Adrenal gland (tissue), 19 donors: ENCODE results near the gene CAPRIN2. TPM values are rescaled to one million over a fixed set of nuclear protein-coding genes. Genes with fewer than 3 reads are reported as not detected.
A peak's percentile ranks its signal among the peaks of the same experiment; 100 is the strongest.

ENCODE experiments used
- DNase-seq, 7 donors: peaks; one replicate each; pipeline ENCODE4 v3.0.0-alpha.2; 2019 to 2020
- H3K27ac ChIP-seq, 5 donors: fragments of 200-600 bp; sonication (generic) in 4 of 5; 1 replicate in 3 of 5; 2 replicates in 2 of 5; pipeline versions ENCODE4 v1.5.1 to v1.8.0; 2016 to 2020; ENCODE audit warnings: mild to moderate bottlenecking in 1 of 5
- H3K27me3 ChIP-seq: fragments of 200-600 bp; 2 replicates; pipeline ENCODE4 v1.8.0; 2021
- H3K36me3 ChIP-seq, 2 donors: fragments of 200-600 bp; replicated peaks in 1 of 2; 1 replicate in 1 of 2; 2 replicates in 1 of 2; pipeline versions ENCODE4 v1.5.1 to v1.8.0; 2018 to 2022
- H3K4me1 ChIP-seq, 2 donors: fragments of 200-600 bp; replicated peaks in 1 of 2; 1 replicate in 1 of 2; 2 replicates in 1 of 2; pipeline versions ENCODE4 v1.5.1 to v1.8.0; 2018 to 2021
- H3K4me3 ChIP-seq, 4 donors: fragments of 200-600 bp; sonication (generic) in 3 of 4; one replicate each; pipeline ENCODE4 v1.5.1; 2016 to 2018
- H3K9me3 ChIP-seq, 3 donors: fragments of 200-600 bp; sonication (generic) in 1 of 3; replicated peaks in 1 of 3; 1 replicate in 2 of 3; 2 replicates in 1 of 3; pipeline versions ENCODE4 v1.5.1 to v1.8.0; 2016 to 2021
- POLR2A ChIP-seq, 2 donors: fragments of 450-650 bp; IDR thresholded peaks; one replicate each; pipeline ENCODE4 v1.6.1; 2017; ENCODE audit warnings: antibody characterized with exemption in 2 of 2, mild to moderate bottlenecking in 2 of 2, moderate library complexity in 1 of 2
- WGBS, 4 donors: extraction: QIAGEN DNeasy Blood & Tissue Kit in 2 of 4; methylation state at CpG; one replicate each; pipeline versions ENCODE4 v1.1.5 to v1.1.7; 2013 to 2017; 5-methylcytosine and 5-hydroxymethylcytosine counted together
- intact Hi-C, 2 donors: fragments of 100-400 bp; cut with DNase I; formaldehyde crosslinking; loops; one replicate each; pipeline versions ENCODE4 v1.14.1 to v1.15.0; 2022 to 2023
- long read RNA-seq, 10 donors: library from polyadenylated mRNA in 3 of 10; unstranded in 2 of 10; stranded (forward) in 1 of 10; transcript quantifications; one replicate each; pipeline ENCODE4 v2.0.0 and lab custom pipeline, GENCODE V29; 2021 to 2026
- polyA plus RNA-seq, 3 donors: library from polyadenylated mRNA; stranded (reverse); fragments of 200-250 nt in 2 of 3; fragments of 350-450 nt in 1 of 3; fragmentation: Illumina TruSeq in 1 of 3; extraction: RNeasy Lipid Tissue Mini Kit (QIAGEN cat#74804) in 1 of 3; gene quantifications; one replicate each; pipeline ENCODE4 v1.2.3, GENCODE V29; 2013 to 2014
- total RNA-seq, 9 donors: library from RNA; depleted of rRNA in 4 of 9; stranded (reverse); fragments of >200 nt in 4 of 9; fragments of 120-200 nt in 1 of 9; fragmentation: NEBNext Ultra II Directional in 1 of 9; extraction: Animal tissue kit (Norgen Biotek cat#: 25700) in 1 of 9; gene quantifications; one replicate each; pipeline versions ENCODE4 v1.1.0 to v1.2.4, GENCODE V29; 2013 to 2023
- TF ChIP-seq, protein P1 (sequence below), 6 experiments: fragments of 450-650 bp in 4 of 6; fragments of 200-600 bp in 2 of 6; sonication (generic) in 1 of 6; IDR thresholded peaks; 1 replicate in 5 of 6; 2 replicates in 1 of 6; pipeline versions ENCODE4 v1.5.1 to v1.8.0; 2016 to 2021; ENCODE audit warnings: antibody characterized with exemption in 6 of 6, mild to moderate bottlenecking in 2 of 6, moderate library complexity in 1 of 6
- donor health status: healthy with polysubstance abuse.
- donor health status: Bipolar disorder and iron deficiency.
- donor health status: DM: yes; HTN: yes; CAD: no.
- donor health status: DM: no; HTN: no; CAD: no.
- donor health status: DM: no; HTN: no; CAD: no.
- donor health status: DM: yes; HTN: yes; CAD: no.

CAPRIN2 gene
- total RNA-seq (10 to 100 TPM; 12.1 to 29.4 (median 24.3) TPM), polyA plus RNA-seq (10 to 100 TPM; 26.5 to 40.4 (median 32.9) TPM)
- long read RNA-seq, donor 1, result 0 reads
- long read RNA-seq, donor 2, result 0 reads
- long read RNA-seq, donor 3, result 0 reads
- long read RNA-seq, donor 4, partial matches to known transcripts, result 4 of 10 reads
- long read RNA-seq, donor 4, other reads (novel, unspliced or antisense), result 6 of 10 reads
- long read RNA-seq, donor 5, full-length matches to known transcripts, result 1 of 19 reads
- long read RNA-seq, donor 5, partial matches to known transcripts, result 0 of 19 reads
- long read RNA-seq, donor 5, other reads (novel, unspliced or antisense), result 18 of 19 reads
- long read RNA-seq, donor 6, partial matches to known transcripts, result 1 of 5 reads
- long read RNA-seq, donor 6, other reads (novel, unspliced or antisense), result 4 of 5 reads
- long read RNA-seq, donor 7, result 0 reads
- long read RNA-seq, donor 8, result 0 reads
- long read RNA-seq, donor 9, partial matches to known transcripts, result 0 of 1 reads
- long read RNA-seq, donor 9, other reads (novel, unspliced or antisense), result 0 of 1 reads
- long read RNA-seq, donor 10, result 0 reads

DNA sequence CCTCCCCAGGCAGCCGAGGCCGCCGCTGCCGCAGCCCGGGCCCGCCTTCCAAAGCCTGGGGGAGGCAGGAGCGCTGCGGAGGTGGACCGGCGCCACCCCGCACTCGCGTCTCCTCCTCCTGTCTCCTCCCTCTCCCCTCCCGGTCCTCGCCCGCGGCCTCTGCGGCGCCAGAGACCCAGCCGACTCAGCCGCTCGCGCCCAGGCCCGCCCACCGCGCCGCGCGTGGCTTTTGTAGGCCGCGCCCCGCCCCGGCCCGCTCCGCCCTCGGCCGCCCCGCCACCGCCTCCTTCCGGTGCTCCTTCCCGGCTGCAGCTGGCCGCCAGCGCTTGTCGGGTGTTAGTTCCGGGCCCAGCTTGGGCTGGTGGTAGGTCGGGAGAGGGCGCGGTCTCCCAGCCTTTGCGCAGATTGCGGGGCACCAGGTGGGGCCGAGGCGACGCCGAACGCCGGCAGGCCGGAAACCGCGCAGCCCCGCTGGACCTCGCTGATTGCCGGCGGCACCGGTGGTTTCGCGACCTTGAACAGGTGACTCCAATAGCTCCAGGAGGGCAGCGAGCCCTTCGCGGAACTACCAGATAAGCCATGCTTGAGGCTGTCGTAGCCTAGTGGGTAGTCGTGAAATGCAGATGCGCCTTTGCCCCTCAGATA, at the start of gene CAPRIN2:
Gene CAPRIN2 (minus strand): TSS at position 202 of the 645 bp plus-strand sequence. CDS start 1,431 bp downstream, outside the sequence.
- DNase-seq, result peak; percentile 95 to 97 (median 97)
- intact Hi-C loops, result no loop called here
- peak; percentile 42 to 94 for TF ChIP-seq POLR2A (IDR thresholded peaks at IDR 0.05)
- TF ChIP-seq, protein P1, sequence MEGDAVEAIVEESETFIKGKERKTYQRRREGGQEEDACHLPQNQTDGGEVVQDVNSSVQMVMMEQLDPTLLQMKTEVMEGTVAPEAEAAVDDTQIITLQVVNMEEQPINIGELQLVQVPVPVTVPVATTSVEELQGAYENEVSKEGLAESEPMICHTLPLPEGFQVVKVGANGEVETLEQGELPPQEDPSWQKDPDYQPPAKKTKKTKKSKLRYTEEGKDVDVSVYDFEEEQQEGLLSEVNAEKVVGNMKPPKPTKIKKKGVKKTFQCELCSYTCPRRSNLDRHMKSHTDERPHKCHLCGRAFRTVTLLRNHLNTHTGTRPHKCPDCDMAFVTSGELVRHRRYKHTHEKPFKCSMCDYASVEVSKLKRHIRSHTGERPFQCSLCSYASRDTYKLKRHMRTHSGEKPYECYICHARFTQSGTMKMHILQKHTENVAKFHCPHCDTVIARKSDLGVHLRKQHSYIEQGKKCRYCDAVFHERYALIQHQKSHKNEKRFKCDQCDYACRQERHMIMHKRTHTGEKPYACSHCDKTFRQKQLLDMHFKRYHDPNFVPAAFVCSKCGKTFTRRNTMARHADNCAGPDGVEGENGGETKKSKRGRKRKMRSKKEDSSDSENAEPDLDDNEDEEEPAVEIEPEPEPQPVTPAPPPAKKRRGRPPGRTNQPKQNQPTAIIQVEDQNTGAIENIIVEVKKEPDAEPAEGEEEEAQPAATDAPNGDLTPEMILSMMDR (IDR thresholded peaks at IDR 0.05), result peak in 5 of 6 experiments; percentile 18 to 42 (median 35)
- Histone ChIP-seq H3K27ac (peak within 1 kb of the TSS in 4 of 5 donors; percentile 51 to 95 (median 76)), H3K27me3 (no peaks in the 10 kb centered on the region), H3K4me3 (peak within 1 kb of the TSS; percentile 35 to 95 (median 80)), H3K9me3 (no peaks in the 10 kb centered on the region), H3K4me1 (peaks cover 12 to 27% of the 10 kb centered on the region in 2 donors), H3K36me3 (no peaks in the 10 kb centered on the region)
- WGBS, 4 donors, result 0 to 3% (median 0%) methylated on average over 3 to 72 of the region's 72 CpGs

DNA sequence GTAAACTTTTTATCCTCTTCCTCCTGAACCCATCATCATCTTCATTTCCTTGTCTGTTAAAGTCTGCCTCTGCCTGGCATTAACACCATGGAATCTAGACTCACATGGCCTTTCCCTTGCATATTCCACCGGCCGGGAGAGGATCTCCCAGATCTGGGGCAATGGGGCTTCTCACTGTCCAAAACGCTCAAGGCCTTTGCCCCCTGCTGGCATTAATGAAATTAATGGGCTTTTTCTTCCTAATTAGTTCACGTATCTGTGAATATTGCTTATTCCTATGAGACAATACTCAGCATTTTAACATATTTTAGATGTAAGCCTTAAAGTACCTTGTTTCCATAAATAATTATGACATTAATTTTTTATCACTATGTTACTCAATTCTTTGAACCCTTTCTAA, 42.9 kb upstream of the CAPRIN2 start:
- H3K27ac ChIP-seq, result no peak overlapping the region
- 84 to 88% (median 87%) methylated on average over 4 of the region's 4 CpGs for WGBS, 4 donors
- DNase-seq, result no peak
- H3K9me3 ChIP-seq, result no peaks in the 10 kb centered on the region
- H3K4me3 ChIP-seq, result no peak overlapping the region
- H3K4me1 ChIP-seq, result peaks cover 4 to 24% of the 10 kb centered on the region in 2 donors
- H3K27me3 ChIP-seq, result no peaks in the 10 kb centered on the region
- TF ChIP-seq POLR2A (IDR thresholded peaks at IDR 0.05), result no peak
- TF ChIP-seq, protein P1 (IDR thresholded peaks at IDR 0.05), result no peak
- H3K36me3 ChIP-seq, result no peaks in the 10 kb centered on the region
- intact Hi-C loops, result no loop called here

GRCh38 chr12:30796891-30797371, 42.2 kb upstream of the CAPRIN2 start:
- Histone ChIP-seq H3K27ac (peak overlapping the region in 1 of 5 donors; percentile 88), H3K27me3 (no peaks in the 10 kb centered on the region), H3K4me1 (peaks cover 4 to 24% of the 10 kb centered on the region in 2 donors), H3K4me3 (peak overlapping the region in 2 of 4 donors; percentile 65 to 80), H3K9me3 (no peaks in the 10 kb centered on the region), H3K36me3 (no peaks in the 10 kb centered on the region)
- TF ChIP-seq POLR2A (IDR thresholded peaks at IDR 0.05), result no peak
- TF ChIP-seq, protein P1 (IDR thresholded peaks at IDR 0.05), result no peak
- DNase-seq, result peak in 1 of 7 donors; percentile 25
- intact Hi-C loops, result no loop called here
- WGBS, 4 donors, result 10 to 14% (median 11%) methylated on average over 19 to 22 of the region's 22 CpGs

GRCh38 chr12:30796313-30796780, 41.6 kb upstream of the CAPRIN2 start:
- TF ChIP-seq, protein P1 (IDR thresholded peaks at IDR 0.05), result no peak
- TF ChIP-seq POLR2A (IDR thresholded peaks at IDR 0.05), result no peak
- peak in 6 of 7 donors; percentile 24 to 63 (median 35) for DNase-seq
- H3K4me3 ChIP-seq, result peak overlapping the region; percentile 4 to 80 (median 50)
- no peaks in the 10 kb centered on the region for H3K27me3 ChIP-seq
- intact Hi-C loops, result no loop called here
- WGBS, 4 donors, result 0 to 1% (median 1%) methylated on average over 11 to 38 of the region's 38 CpGs
- H3K36me3 ChIP-seq, result no peaks in the 10 kb centered on the region
- H3K4me1 ChIP-seq, result peaks cover 4 to 24% of the 10 kb centered on the region in 2 donors
- no peaks in the 10 kb centered on the region for H3K9me3 ChIP-seq
- H3K27ac ChIP-seq, result peak overlapping the region in 3 of 5 donors; percentile 87 to 91 (median 88)
